Measurements from ENCODE around the gene NRXN2. TPM values are rescaled to one million over a fixed set of nuclear protein-coding genes. Genes with fewer than 3 reads are reported as not detected.
A peak's percentile ranks its signal among the peaks of the same experiment; 100 is the strongest.

NRXN2 gene
- total RNA-seq, 1 donor from 2014 or later = 10.0 TPM

GRCh38 chr11:64607381-64607985 is 115.5 kb downstream of the NRXN2 start:
- Mint-ChIP-seq H3K27ac (ENCODE audit: unreplicated experiment) (no peak overlapping the region), H3K4me1 (peaks cover 28% of the 10 kb centered on the region)
- DNase-seq (ENCODE audit: low read depth, low spot score) = no peak

GRCh38 chr11:64606796-64607380 is 116.1 kb downstream of the NRXN2 start:
- H3K4me3 Mint-ChIP-seq = no peak overlapping the region
- H3K27ac Mint-ChIP-seq (ENCODE audit: unreplicated experiment) = peak overlapping the region; percentile 12
- H3K27me3 Mint-ChIP-seq (ENCODE audit: low read depth) = no peaks in the 10 kb centered on the region
- TF ChIP-seq CTCF (conservative IDR thresholded peaks at IDR 0.05) = no peak
- no peaks in the 10 kb centered on the region for H3K9me3 Mint-ChIP-seq
- no peaks in the 10 kb centered on the region for H3K36me3 Mint-ChIP-seq (ENCODE audit: low read depth)
- peaks cover 28% of the 10 kb centered on the region for H3K4me1 Mint-ChIP-seq
- DNase-seq (ENCODE audit: low read depth, low spot score) = no peak

More at GRCh38 chr11:64607381-64607985, 115.5 kb downstream of the NRXN2 start:
- H3K9me3 Mint-ChIP-seq = no peaks in the 10 kb centered on the region
- TF ChIP-seq CTCF (conservative IDR thresholded peaks at IDR 0.05) = no peak
- no peak overlapping the region for H3K4me3 Mint-ChIP-seq
- H3K36me3 Mint-ChIP-seq (ENCODE audit: low read depth) = no peaks in the 10 kb centered on the region
- no peaks in the 10 kb centered on the region for H3K27me3 Mint-ChIP-seq (ENCODE audit: low read depth)

- no peak for TF ChIP-seq CTCF (conservative IDR thresholded peaks at IDR 0.05)
- Mint-ChIP-seq H3K4me1 (peaks cover 32% of the 10 kb centered on the region), H3K36me3 (ENCODE audit: low read depth) (no peaks in the 10 kb centered on the region), H3K4me3 (peak overlapping the region; percentile 44), H3K27ac (ENCODE audit: unreplicated experiment) (peak overlapping the region; percentile 62), H3K9me3 (no peaks in the 10 kb centered on the region), H3K27me3 (ENCODE audit: low read depth) (no peaks in the 10 kb centered on the region)
- no peak for DNase-seq (ENCODE audit: low read depth, low spot score)
Observed at GRCh38 chr11:64605656-64606585, 117.1 kb downstream of the NRXN2 start.

GRCh38 chr11:64605244-64605560 is 117.8 kb downstream of the NRXN2 start:
- no peak for TF ChIP-seq CTCF (conservative IDR thresholded peaks at IDR 0.05)
- H3K4me3 Mint-ChIP-seq = no peak overlapping the region
- H3K27me3 Mint-ChIP-seq (ENCODE audit: low read depth) = no peaks in the 10 kb centered on the region
- H3K4me1 Mint-ChIP-seq = peaks cover 34% of the 10 kb centered on the region
- H3K27ac Mint-ChIP-seq (ENCODE audit: unreplicated experiment) = peak overlapping the region; percentile 57
- no peaks in the 10 kb centered on the region for H3K36me3 Mint-ChIP-seq (ENCODE audit: low read depth)
- no peak for DNase-seq (ENCODE audit: low read depth, low spot score)
- H3K9me3 Mint-ChIP-seq = no peaks in the 10 kb centered on the region

GRCh38 chr11:64604458-64605243 is 118.3 kb downstream of the NRXN2 start:
- Mint-ChIP-seq H3K27ac (ENCODE audit: unreplicated experiment) (peak overlapping the region; percentile 57), H3K4me3 (no peak overlapping the region), H3K4me1 (peaks cover 34% of the 10 kb centered on the region), H3K36me3 (ENCODE audit: low read depth) (no peaks in the 10 kb centered on the region), H3K9me3 (no peaks in the 10 kb centered on the region), H3K27me3 (ENCODE audit: low read depth) (no peaks in the 10 kb centered on the region)
- no peak for DNase-seq (ENCODE audit: low read depth, low spot score)
- TF ChIP-seq CTCF (conservative IDR thresholded peaks at IDR 0.05) = no peak
